Ovary (tissue), 3 donors: ENCODE results near the gene C19orf73.

ENCODE experiments used
- EP300 ChIP-seq: sonication (generic); formaldehyde crosslinking; IDR thresholded peaks from one replicate; pipeline ENCODE4 v1.6.1; 2017; ENCODE audit warnings: antibody characterized with exemption
- POLR2A ChIP-seq: fragments of 450-650 bp; IDR thresholded peaks from one replicate; pipeline ENCODE4 v1.6.1; 2017; ENCODE audit warnings: antibody characterized with exemption, mild to moderate bottlenecking, moderate library complexity
- TF ChIP-seq, protein P1 (sequence below), 3 donors: fragments of 450-650 bp in 2 of 3; fragments of 200-600 bp in 1 of 3; IDR thresholded peaks; one replicate each; pipeline versions ENCODE4 v1.5.1 to v1.8.0; 2016 to 2022; ENCODE audit warnings: antibody characterized with exemption in 3 of 3, mild to moderate bottlenecking in 1 of 3
- donor health status: DM: no; HTN: no; CAD: no.

DNA sequence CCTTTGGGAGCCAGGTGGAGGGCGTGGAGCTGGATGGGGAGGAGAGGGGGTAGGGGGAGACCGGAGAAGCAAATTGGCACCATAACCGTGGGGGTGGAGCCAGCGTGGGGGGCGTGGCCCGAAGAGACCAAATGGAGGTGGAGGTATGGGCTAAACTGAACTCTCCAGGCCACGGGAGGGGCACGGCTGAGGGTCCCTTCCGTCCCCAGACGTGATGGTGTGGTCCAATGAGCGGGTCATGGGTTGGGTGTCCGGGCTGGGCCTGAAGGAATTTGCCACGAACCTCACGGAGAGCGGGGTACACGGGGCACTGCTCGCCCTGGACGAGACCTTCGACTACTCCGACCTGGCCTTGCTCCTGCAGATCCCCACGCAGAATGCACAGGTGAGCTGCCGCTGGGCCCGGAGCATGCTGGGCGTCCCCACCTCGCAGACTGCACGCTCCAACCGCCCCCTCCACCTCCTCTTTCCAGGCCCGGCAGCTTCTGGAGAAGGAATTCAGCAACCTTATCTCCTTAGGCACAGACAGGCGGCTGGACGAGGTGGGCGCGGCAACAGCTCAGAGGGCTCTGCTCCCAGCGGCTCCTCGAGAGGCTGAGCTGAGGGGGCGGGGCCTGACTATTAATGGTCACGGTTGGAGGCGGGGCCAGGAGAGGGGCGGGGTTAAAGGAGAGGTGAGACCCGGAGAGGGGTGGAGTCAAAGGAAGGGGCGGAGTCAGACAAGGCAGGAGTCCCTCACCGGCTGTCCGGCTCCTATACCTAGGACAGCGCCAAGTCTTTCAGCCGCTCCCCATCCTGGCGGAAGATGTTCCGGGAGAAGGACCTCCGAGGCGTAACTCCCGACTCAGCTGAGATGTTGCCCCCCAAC is 30.1 kb upstream of the C19orf73 start:
- TF ChIP-seq, protein P1, sequence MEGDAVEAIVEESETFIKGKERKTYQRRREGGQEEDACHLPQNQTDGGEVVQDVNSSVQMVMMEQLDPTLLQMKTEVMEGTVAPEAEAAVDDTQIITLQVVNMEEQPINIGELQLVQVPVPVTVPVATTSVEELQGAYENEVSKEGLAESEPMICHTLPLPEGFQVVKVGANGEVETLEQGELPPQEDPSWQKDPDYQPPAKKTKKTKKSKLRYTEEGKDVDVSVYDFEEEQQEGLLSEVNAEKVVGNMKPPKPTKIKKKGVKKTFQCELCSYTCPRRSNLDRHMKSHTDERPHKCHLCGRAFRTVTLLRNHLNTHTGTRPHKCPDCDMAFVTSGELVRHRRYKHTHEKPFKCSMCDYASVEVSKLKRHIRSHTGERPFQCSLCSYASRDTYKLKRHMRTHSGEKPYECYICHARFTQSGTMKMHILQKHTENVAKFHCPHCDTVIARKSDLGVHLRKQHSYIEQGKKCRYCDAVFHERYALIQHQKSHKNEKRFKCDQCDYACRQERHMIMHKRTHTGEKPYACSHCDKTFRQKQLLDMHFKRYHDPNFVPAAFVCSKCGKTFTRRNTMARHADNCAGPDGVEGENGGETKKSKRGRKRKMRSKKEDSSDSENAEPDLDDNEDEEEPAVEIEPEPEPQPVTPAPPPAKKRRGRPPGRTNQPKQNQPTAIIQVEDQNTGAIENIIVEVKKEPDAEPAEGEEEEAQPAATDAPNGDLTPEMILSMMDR (IDR thresholded peaks at IDR 0.05) = no peak
- TF ChIP-seq POLR2A (no peak), EP300 (no peak)
